Neural cell (in vitro differentiated cells): Measurements from ENCODE around the gene ADGRE3. TPM values are rescaled to one million over a fixed set of nuclear protein-coding genes. Genes with fewer than 3 reads are reported as not detected.

Source experiments
- H2AFZ ChIP-seq: fragments of 200-600, 300-800 bp; sonication (generic), shearing (Covaris generic); 2 replicates; pipeline ENCODE4 v1.6.0; 2014; ENCODE audit warnings: low read depth, mild to moderate bottlenecking, antibody characterized with exemption, low read length, moderate library complexity
- H3F3A ChIP-seq: fragments of 200-600 bp; shearing (Covaris generic); 2 replicates; pipeline ENCODE4 v1.6.1; 2016; ENCODE audit warnings: mild to moderate bottlenecking, moderate library complexity, mixed read lengths, antibody characterized with exemption, low read length; ENCODE audit not compliant: insufficient read depth, poor library complexity, severe bottlenecking
- H3K27ac ChIP-seq: fragments of 200-600, 300-800 bp; sonication (generic), shearing (Covaris generic); 2 replicates; pipeline ENCODE4 v1.5.1; 2014; ENCODE audit warnings: mild to moderate bottlenecking, low read length, moderate library complexity
- H3K27me3 ChIP-seq: fragments of 300-800, 200-600 bp; sonication (generic), shearing (Covaris generic); 2 replicates; pipeline ENCODE4 v1.6.0; 2014; ENCODE audit warnings: mild to moderate bottlenecking, low read depth, low read length, moderate library complexity; ENCODE audit not compliant: insufficient read depth
- H3K36me3 ChIP-seq: fragments of 300-800, 200-600 bp; sonication (generic), shearing (Covaris generic); 2 replicates; pipeline ENCODE4 v1.5.1; 2014; ENCODE audit warnings: mild to moderate bottlenecking, antibody characterized with exemption, low read length, moderate library complexity; ENCODE audit not compliant: insufficient read depth
- H3K4me2 ChIP-seq: fragments of 300-800, 200-600 bp; sonication (generic), shearing (Covaris generic); 2 replicates; pipeline ENCODE4 v1.6.0; 2014; ENCODE audit warnings: mild to moderate bottlenecking, low read length
- H3K4me3 ChIP-seq: fragments of 300-800, 200-600 bp; sonication (generic), shearing (Covaris generic); 2 replicates; pipeline ENCODE4 v1.5.1; 2014; ENCODE audit warnings: mild to moderate bottlenecking, low read length, moderate library complexity
- H3K79me2 ChIP-seq: fragments of 200-600 bp; shearing (Covaris generic); replicated peaks from 2 replicates; pipeline ENCODE4 v1.6.0; 2014; ENCODE audit warnings: mild to moderate bottlenecking, low read length, moderate library complexity; ENCODE audit not compliant: insufficient read depth
- H3K9ac ChIP-seq: fragments of 300-800, 200-600 bp; sonication (generic), shearing (Covaris generic); 2 replicates; pipeline ENCODE4 v1.6.1; 2016; ENCODE audit warnings: mild to moderate bottlenecking, low read length, mixed read lengths
- H3K9me2 ChIP-seq: fragments of 200-600 bp; shearing (Covaris generic); 2 replicates; pipeline ENCODE4 v1.6.1; 2016; ENCODE audit warnings: mild to moderate bottlenecking, low read length, mixed read lengths; ENCODE audit not compliant: insufficient read depth
- H3K9me3 ChIP-seq: fragments of 200-600, 300-800 bp; sonication (generic), shearing (Covaris generic); 2 replicates; pipeline ENCODE4 v1.6.1; 2016; ENCODE audit warnings: mild to moderate bottlenecking, mixed run types, low read length, moderate library complexity, mixed read lengths
- H4K20me1 ChIP-seq: fragments of 200-600 bp; shearing (Covaris generic); 2 replicates; pipeline ENCODE4 v1.6.1; 2016; ENCODE audit warnings: mild to moderate bottlenecking, mixed run types; ENCODE audit not compliant: insufficient read depth
- EP300 ChIP-seq: fragments of 450-650 bp; conservative IDR thresholded peaks from 2 replicates; pipeline ENCODE4 v1.6.1; 2014; ENCODE audit warnings: antibody characterized with exemption, mild to moderate bottlenecking, moderate library complexity; ENCODE audit not compliant: poor library complexity, severe bottlenecking
- EZH2 ChIP-seq: fragments of 200-600, 300-800 bp; shearing (Covaris generic), sonication (generic); IDR thresholded peaks from 2 replicates; pipeline ENCODE4 v1.6.1; 2014; ENCODE audit warnings: antibody characterized with exemption, low read length, borderline replicate concordance, mild to moderate bottlenecking; ENCODE audit not compliant: insufficient read depth, poor library complexity, severe bottlenecking
- MXI1 ChIP-seq: fragments of 450-650 bp; conservative IDR thresholded peaks from 2 replicates; pipeline ENCODE4 v1.6.1; 2014; ENCODE audit warnings: antibody characterized with exemption, mild to moderate bottlenecking; ENCODE audit not compliant: poor library complexity, severe bottlenecking
- POLR2AphosphoS5 ChIP-seq: IDR thresholded peaks from 2 replicates; pipeline ENCODE4 v1.6.1; 2012
- RAD21 ChIP-seq: fragments of 450-650 bp; conservative IDR thresholded peaks from 2 replicates; pipeline ENCODE4 v1.6.1; 2014; ENCODE audit warnings: antibody characterized with exemption, mild to moderate bottlenecking, moderate library complexity
- SMC3 ChIP-seq: fragments of 450-650 bp; conservative IDR thresholded peaks from 2 replicates; pipeline ENCODE4 v1.6.1; 2014; ENCODE audit warnings: antibody characterized with exemption, mild to moderate bottlenecking, moderate library complexity; ENCODE audit not compliant: poor library complexity
- TAF1 ChIP-seq: IDR thresholded peaks from 2 replicates; pipeline ENCODE4 v1.6.1; 2012; ENCODE audit warnings: low read depth
- polyA plus RNA-seq: library from polyadenylated mRNA; depleted of rRNA; stranded (reverse); fragments of >200 nt; gene quantifications from 2 replicates; pipeline ENCODE4 v1.2.3, GENCODE V29; 2014
- TF ChIP-seq, protein P1 (sequence below): IDR thresholded peaks from 2 replicates; pipeline ENCODE4 v1.6.1; 2012; ENCODE audit warnings: borderline replicate concordance
- TF ChIP-seq, protein P2 (sequence below): fragments of 450-650 bp; IDR thresholded peaks from 2 replicates; pipeline ENCODE4 v1.5.1; 2014; ENCODE audit warnings: antibody characterized with exemption, mild to moderate bottlenecking, moderate library complexity; ENCODE audit not compliant: poor library complexity, severe bottlenecking

ADGRE3 gene
- polyA plus RNA-seq, 1 donor from 2014 or later: not detected

DNA sequence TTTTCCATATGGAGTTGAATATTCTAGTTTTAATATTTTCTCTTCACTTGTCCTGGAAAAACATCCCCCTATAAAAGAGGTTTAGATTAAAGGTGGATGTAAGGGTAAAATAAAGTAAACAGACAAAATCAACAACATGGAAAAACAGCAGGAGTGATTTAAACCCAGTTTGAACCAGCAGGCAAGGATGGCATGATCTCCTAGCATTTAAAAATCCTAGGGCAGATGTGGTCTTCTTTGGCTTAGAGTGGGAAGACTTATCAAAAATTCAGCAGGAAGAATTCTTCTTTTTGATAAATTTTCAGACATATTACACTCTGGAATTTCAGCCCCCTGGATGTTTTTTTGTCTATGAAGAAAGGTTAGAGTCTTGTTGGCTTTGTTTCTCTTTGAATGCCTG lies 55.2 kb downstream of the ADGRE3 start:
- Histone ChIP-seq H3K27me3 (no peaks in the 10 kb centered on the region), H3K9me3 (peaks cover 5% of the 10 kb centered on the region), H3K27ac (no peak overlapping the region), H3K9ac (no peak overlapping the region), H3K36me3 (no peaks in the 10 kb centered on the region), H3K9me2 (no peaks in the 10 kb centered on the region), H3K79me2 (no peaks in the 10 kb centered on the region), H3K4me3 (no peak overlapping the region), H3K4me2 (no peak overlapping the region), H2AFZ (no peak overlapping the region), H4K20me1 (no peaks in the 10 kb centered on the region), H3F3A (no peaks in the 10 kb centered on the region)
- TF ChIP-seq TAF1 (no peak), SMC3 (no peak), POLR2AphosphoS5 (no peak), RAD21 (no peak), MXI1 (no peak), EP300 (no peak), EZH2 (no peak)
- TF ChIP-seq, protein P1, sequence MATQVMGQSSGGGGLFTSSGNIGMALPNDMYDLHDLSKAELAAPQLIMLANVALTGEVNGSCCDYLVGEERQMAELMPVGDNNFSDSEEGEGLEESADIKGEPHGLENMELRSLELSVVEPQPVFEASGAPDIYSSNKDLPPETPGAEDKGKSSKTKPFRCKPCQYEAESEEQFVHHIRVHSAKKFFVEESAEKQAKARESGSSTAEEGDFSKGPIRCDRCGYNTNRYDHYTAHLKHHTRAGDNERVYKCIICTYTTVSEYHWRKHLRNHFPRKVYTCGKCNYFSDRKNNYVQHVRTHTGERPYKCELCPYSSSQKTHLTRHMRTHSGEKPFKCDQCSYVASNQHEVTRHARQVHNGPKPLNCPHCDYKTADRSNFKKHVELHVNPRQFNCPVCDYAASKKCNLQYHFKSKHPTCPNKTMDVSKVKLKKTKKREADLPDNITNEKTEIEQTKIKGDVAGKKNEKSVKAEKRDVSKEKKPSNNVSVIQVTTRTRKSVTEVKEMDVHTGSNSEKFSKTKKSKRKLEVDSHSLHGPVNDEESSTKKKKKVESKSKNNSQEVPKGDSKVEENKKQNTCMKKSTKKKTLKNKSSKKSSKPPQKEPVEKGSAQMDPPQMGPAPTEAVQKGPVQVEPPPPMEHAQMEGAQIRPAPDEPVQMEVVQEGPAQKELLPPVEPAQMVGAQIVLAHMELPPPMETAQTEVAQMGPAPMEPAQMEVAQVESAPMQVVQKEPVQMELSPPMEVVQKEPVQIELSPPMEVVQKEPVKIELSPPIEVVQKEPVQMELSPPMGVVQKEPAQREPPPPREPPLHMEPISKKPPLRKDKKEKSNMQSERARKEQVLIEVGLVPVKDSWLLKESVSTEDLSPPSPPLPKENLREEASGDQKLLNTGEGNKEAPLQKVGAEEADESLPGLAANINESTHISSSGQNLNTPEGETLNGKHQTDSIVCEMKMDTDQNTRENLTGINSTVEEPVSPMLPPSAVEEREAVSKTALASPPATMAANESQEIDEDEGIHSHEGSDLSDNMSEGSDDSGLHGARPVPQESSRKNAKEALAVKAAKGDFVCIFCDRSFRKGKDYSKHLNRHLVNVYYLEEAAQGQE: no peak
- TF ChIP-seq, protein P2, sequence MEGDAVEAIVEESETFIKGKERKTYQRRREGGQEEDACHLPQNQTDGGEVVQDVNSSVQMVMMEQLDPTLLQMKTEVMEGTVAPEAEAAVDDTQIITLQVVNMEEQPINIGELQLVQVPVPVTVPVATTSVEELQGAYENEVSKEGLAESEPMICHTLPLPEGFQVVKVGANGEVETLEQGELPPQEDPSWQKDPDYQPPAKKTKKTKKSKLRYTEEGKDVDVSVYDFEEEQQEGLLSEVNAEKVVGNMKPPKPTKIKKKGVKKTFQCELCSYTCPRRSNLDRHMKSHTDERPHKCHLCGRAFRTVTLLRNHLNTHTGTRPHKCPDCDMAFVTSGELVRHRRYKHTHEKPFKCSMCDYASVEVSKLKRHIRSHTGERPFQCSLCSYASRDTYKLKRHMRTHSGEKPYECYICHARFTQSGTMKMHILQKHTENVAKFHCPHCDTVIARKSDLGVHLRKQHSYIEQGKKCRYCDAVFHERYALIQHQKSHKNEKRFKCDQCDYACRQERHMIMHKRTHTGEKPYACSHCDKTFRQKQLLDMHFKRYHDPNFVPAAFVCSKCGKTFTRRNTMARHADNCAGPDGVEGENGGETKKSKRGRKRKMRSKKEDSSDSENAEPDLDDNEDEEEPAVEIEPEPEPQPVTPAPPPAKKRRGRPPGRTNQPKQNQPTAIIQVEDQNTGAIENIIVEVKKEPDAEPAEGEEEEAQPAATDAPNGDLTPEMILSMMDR: no peak

DNA sequence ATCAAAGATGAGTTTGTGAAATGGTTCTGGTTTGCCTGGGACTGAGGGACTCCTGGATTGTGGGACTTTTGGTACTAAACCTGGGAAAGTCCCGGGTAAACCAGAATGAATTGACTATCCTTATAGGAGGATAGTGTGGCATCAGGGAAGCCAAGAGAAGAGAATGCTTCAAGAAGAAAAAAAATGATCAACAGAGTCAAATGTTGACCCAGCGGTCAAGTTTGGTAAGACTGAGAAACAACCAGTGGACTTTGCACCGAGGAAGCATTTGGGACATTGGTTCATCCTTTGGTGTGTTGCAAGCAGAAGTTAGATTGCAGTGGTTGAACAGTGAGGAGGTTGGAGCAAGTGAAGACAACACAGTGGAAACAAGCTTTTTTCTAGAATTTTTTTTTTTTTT lies 58.2 kb downstream of the ADGRE3 start:
- Histone ChIP-seq H3K9me2 (no peaks in the 10 kb centered on the region), H3K79me2 (no peaks in the 10 kb centered on the region), H3K9ac (no peak overlapping the region), H3K36me3 (no peaks in the 10 kb centered on the region), H3K4me3 (no peak overlapping the region), H3K9me3 (peaks cover 5% of the 10 kb centered on the region), H3K27ac (no peak overlapping the region), H3K27me3 (no peaks in the 10 kb centered on the region), H3F3A (no peaks in the 10 kb centered on the region), H4K20me1 (no peaks in the 10 kb centered on the region), H2AFZ (no peak overlapping the region), H3K4me2 (no peak overlapping the region)
- TF ChIP-seq SMC3: no peak
- TF ChIP-seq, protein P1: no peak
- no peak for TF ChIP-seq POLR2AphosphoS5
- TF ChIP-seq, protein P2: no peak
- TF ChIP-seq TAF1: no peak
- TF ChIP-seq EP300: no peak
- TF ChIP-seq MXI1: no peak
- no peak for TF ChIP-seq EZH2
- no peak for TF ChIP-seq RAD21
